PC-3 (cell line): ENCODE results near the gene SORBS2. TPM values are rescaled to one million over a fixed set of nuclear protein-coding genes. Genes with fewer than 3 reads are reported as not detected.

Source experiments
- ATAC-seq: fragments of 200-7000 bp; cut with Tn5 transposase; 2 replicates; pipeline ENCODE4 v1.9.1; 2020; ENCODE audit warnings: mild to moderate bottlenecking, moderate library complexity
- BruUV-seq: library from RNA; stranded (reverse); fragments of 400-500 nt; replicated peaks from 2 replicates; lab custom pipeline; 2021; lab: Mats Ljungman, UMichigan
- CTCF ChIA-PET: fragments of 300-600 bp; sonication (Branson Sonifier 250); formaldehyde crosslinking; loops from one replicate; lab custom pipeline; 2022; ENCODE audit warnings: antibody characterized with exemption; lab: Charles Lee
- POLR2A ChIA-PET: fragments of 300-600 bp; sonication (Branson Sonifier 250); formaldehyde crosslinking; loops from one replicate; lab custom pipeline; 2022; ENCODE audit warnings: antibody characterized with exemption; ENCODE audit not compliant: unreplicated experiment; lab: Charles Lee
- DNase-seq: peaks from one replicate; pipeline ENCODE4 v3.0.0-alpha.2; 2015
- H2AFZ ChIP-seq: fragments of 300-600 bp; sonication (generic); 2 replicates; pipeline ENCODE4 v1.6.0; 2016; ENCODE audit warnings: antibody characterized with exemption, low read length
- H3F3A ChIP-seq: fragments of 300-600 bp; sonication (generic); one replicate; pipeline ENCODE4 v1.6.0; 2017; ENCODE audit warnings: antibody characterized with exemption, low read length, control low read depth, mild to moderate bottlenecking; ENCODE audit not compliant: unreplicated experiment
- H3K27ac ChIP-seq: fragments of 300-600 bp; sonication (generic); 2 replicates; pipeline ENCODE4 v1.5.1; 2016; ENCODE audit warnings: mild to moderate bottlenecking, low read length
- H3K27me3 ChIP-seq: fragments of 300-600 bp; sonication (generic); 2 replicates; pipeline ENCODE4 v1.6.1; 2016; ENCODE audit warnings: low read length, mixed read lengths
- H3K36me3 ChIP-seq: fragments of 300-600 bp; sonication (generic); 2 replicates; pipeline ENCODE4 v1.6.1; 2016; ENCODE audit warnings: low read depth, mixed run types, low read length, mixed read lengths
- H3K4me1 ChIP-seq: fragments of 300-600 bp; sonication (generic); 2 replicates; pipeline ENCODE4 v1.5.1; 2016; ENCODE audit warnings: low read length; ENCODE audit not compliant: insufficient read depth
- H3K4me2 ChIP-seq: fragments of 300-600 bp; sonication (generic); 2 replicates; pipeline ENCODE4 v1.6.0; 2016; ENCODE audit warnings: low read length
- H3K4me3 ChIP-seq: fragments of 300-600 bp; sonication (generic); 2 replicates; pipeline ENCODE4 v1.5.1; 2016; ENCODE audit warnings: mild to moderate bottlenecking, low read length, mixed read lengths
- H3K79me2 ChIP-seq: fragments of 300-600 bp; sonication (generic); 2 replicates; pipeline ENCODE4 v1.6.1; 2017; ENCODE audit warnings: low read length, mixed read lengths
- H3K9ac ChIP-seq: fragments of 300-600 bp; sonication (generic); 2 replicates; pipeline ENCODE4 v1.6.0; 2016; ENCODE audit warnings: mild to moderate bottlenecking, low read length
- H3K9me2 ChIP-seq: fragments of 300-600 bp; sonication (generic); replicated peaks from 2 replicates; pipeline ENCODE4 v1.6.1; 2016; ENCODE audit warnings: mixed run types, low read length, mixed read lengths
- H3K9me3 ChIP-seq: fragments of 300-600 bp; sonication (generic); 2 replicates; pipeline ENCODE4 v1.6.1; 2016; ENCODE audit warnings: low read length, mixed read lengths
- H4K20me1 ChIP-seq: fragments of 300-600 bp; sonication (generic); 2 replicates; pipeline ENCODE4 v1.6.1; 2016; ENCODE audit warnings: low read length, mixed read lengths
- CTCF ChIP-seq: fragments of 300-600 bp; sonication (generic); conservative IDR thresholded peaks from 2 replicates; pipeline ENCODE4 v1.5.1; 2017; ENCODE audit warnings: antibody characterized with exemption, low read depth, mild to moderate bottlenecking, low read length
- EZH2 ChIP-seq: fragments of 300-600 bp; sonication (generic); IDR thresholded peaks from one replicate; pipeline ENCODE4 v1.6.1; 2017; ENCODE audit warnings: antibody characterized with exemption, mild to moderate bottlenecking, low read length; ENCODE audit not compliant: unreplicated experiment
- EZH2phosphoT487 ChIP-seq: fragments of 300-600 bp; sonication (generic); IDR thresholded peaks from 2 replicates; pipeline ENCODE4 v1.6.1; 2018; ENCODE audit warnings: mild to moderate bottlenecking, antibody characterized with exemption, low read length, borderline replicate concordance
- intact Hi-C: fragments of 100-400 bp; cut with micrococcal nuclease; formaldehyde crosslinking; loops from 2 replicates; pipeline ENCODE4 v1.9.0; 2023
- total RNA-seq: library from RNA; depleted of rRNA; stranded (reverse); fragments of >200 nt; gene quantifications from 2 replicates; pipeline ENCODE4 v1.2.3, GENCODE V29; 2014

Gene SORBS2
- total RNA-seq, 1 experiment from 2014 or later, result 3.6 TPM

- H4K20me1 ChIP-seq, result no peaks in the 10 kb centered on the region
- no peaks in the 10 kb centered on the region for H3K9me3 ChIP-seq
- H2AFZ ChIP-seq, result no peak overlapping the region
- no peak overlapping the region for H3K9ac ChIP-seq
- no peak overlapping the region for H3K4me3 ChIP-seq
- intact Hi-C loops, result no loop called here
- TF ChIP-seq CTCF, result no peak
- TF ChIP-seq EZH2phosphoT487, result no peak
- TF ChIP-seq EZH2, result no peak
- H3K27ac ChIP-seq, result no peak overlapping the region
- H3K36me3 ChIP-seq, result no peaks in the 10 kb centered on the region
- no peaks in the 10 kb centered on the region for H3K9me2 ChIP-seq
- CTCF ChIA-PET, result no interaction called here
- POLR2A ChIA-PET, result no interaction called here
- no peaks in the 10 kb centered on the region for H3K79me2 ChIP-seq
- no peak for ATAC-seq
- peaks cover 11% of the 10 kb centered on the region for H3K4me1 ChIP-seq
- H3F3A ChIP-seq, result no peaks in the 10 kb centered on the region
- no peak overlapping the region for H3K4me2 ChIP-seq
- no peak for DNase-seq
- BruUV-seq, result no TSS peak
- H3K27me3 ChIP-seq, result no peaks in the 10 kb centered on the region
Observed at GRCh38 chr4:185794637-185795036, 17.4 kb downstream of the SORBS2 start.

- Histone ChIP-seq H3K4me1 (peaks cover 11% of the 10 kb centered on the region), H4K20me1 (no peaks in the 10 kb centered on the region), H3K9me3 (no peaks in the 10 kb centered on the region), H3K9me2 (no peaks in the 10 kb centered on the region), H3K4me2 (no peak overlapping the region), H3K4me3 (no peak overlapping the region), H2AFZ (no peak overlapping the region), H3F3A (no peaks in the 10 kb centered on the region), H3K79me2 (no peaks in the 10 kb centered on the region), H3K36me3 (no peaks in the 10 kb centered on the region), H3K27ac (no peak overlapping the region), H3K27me3 (no peaks in the 10 kb centered on the region), H3K9ac (no peak overlapping the region)
- CTCF ChIA-PET, result no interaction called here
- ATAC-seq (no peak), DNase-seq (no peak)
- POLR2A ChIA-PET, result no interaction called here
- no TSS peak for BruUV-seq
- intact Hi-C loops, result no loop called here
- TF ChIP-seq EZH2, result no peak
- TF ChIP-seq CTCF, result no peak
- TF ChIP-seq EZH2phosphoT487, result no peak
Observed at GRCh38 chr4:185793716-185794115, 18.3 kb downstream of the SORBS2 start.

- no peak overlapping the region for H3K4me2 ChIP-seq
- POLR2A ChIA-PET, result no interaction called here
- TF ChIP-seq CTCF, result no peak
- TF ChIP-seq EZH2phosphoT487, result no peak
- TF ChIP-seq EZH2, result no peak
- no peak for DNase-seq
- no peaks in the 10 kb centered on the region for H3K9me2 ChIP-seq
- no peak overlapping the region for H2AFZ ChIP-seq
- no peaks in the 10 kb centered on the region for H3K36me3 ChIP-seq
- H3F3A ChIP-seq, result no peaks in the 10 kb centered on the region
- intact Hi-C loops, result no loop called here
- H3K27ac ChIP-seq, result no peak overlapping the region
- H3K9me3 ChIP-seq, result no peaks in the 10 kb centered on the region
- no peaks in the 10 kb centered on the region for H4K20me1 ChIP-seq
- no peak for ATAC-seq
- no peak overlapping the region for H3K4me3 ChIP-seq
- no peaks in the 10 kb centered on the region for H3K27me3 ChIP-seq
- BruUV-seq, result no TSS peak
- CTCF ChIA-PET, result no interaction called here
- no peak overlapping the region for H3K9ac ChIP-seq
- H3K79me2 ChIP-seq, result no peaks in the 10 kb centered on the region
- H3K4me1 ChIP-seq, result peaks cover 11% of the 10 kb centered on the region
Observed at GRCh38 chr4:185793116-185793485, 18.9 kb downstream of the SORBS2 start.
